HCT116 (cell line): ENCODE results near the gene DENR. TPM values are rescaled to one million over a fixed set of nuclear protein-coding genes. Genes with fewer than 3 reads are reported as not detected.

Experiments
- ATAC-seq: fragments of 200-7000 bp; cut with Tn5 transposase; 2 replicates; pipeline ENCODE4 v1.9.1; 2020; ENCODE audit warnings: mild to moderate bottlenecking, moderate library complexity
- BruUV-seq: library from RNA; stranded (reverse); fragments of 400-500 nt; replicated peaks from 2 replicates; lab custom pipeline; 2021; lab: Mats Ljungman, UMichigan
- CTCF ChIA-PET: fragments of 300-600 bp; sonication (Branson Sonifier 250); formaldehyde crosslinking; loops from one replicate; lab custom pipeline; 2021; ENCODE audit warnings: antibody characterized with exemption; lab: Charles Lee
- POLR2A ChIA-PET: fragments of 300-600, 350-600 bp; sonication (Branson Sonifier 250); formaldehyde crosslinking; loops from one replicate; lab custom pipeline; 2021; ENCODE audit warnings: antibody characterized with exemption; lab: Charles Lee
- RAD21 ChIA-PET, 2 experiments: fragments of 300-600 bp; sonication (Branson Sonifier 250); formaldehyde crosslinking; loops; one replicate each; lab custom pipeline; 2023; ENCODE audit warnings: low total read pairs in 2 of 2; ENCODE audit not compliant: uncharacterized antibody in 2 of 2, unreplicated experiment in 2 of 2, low non-redundant PET in 1 of 2; lab: Charles Lee
- DNase-seq: peaks from one replicate; pipeline ENCODE4 v3.0.0-alpha.2; 2010; ENCODE audit warnings: low read depth, low spot score
- H2AFZ ChIP-seq: fragments of 200-600 bp; shearing (Covaris generic), sonication (generic); 2 replicates; pipeline ENCODE4 v1.6.1; 2017; ENCODE audit warnings: low read depth, mixed run types, mixed read lengths, antibody characterized with exemption, low read length; ENCODE audit not compliant: poor library complexity, severe bottlenecking
- H3K27ac ChIP-seq: 2 replicates; pipeline ENCODE4 v1.5.1; 2012; ENCODE audit warnings: low read depth, low read length
- H3K27me3 ChIP-seq: fragments of 200-600 bp; sonication (generic); 2 replicates; pipeline ENCODE4 v1.6.1; 2016; ENCODE audit warnings: mixed run types, low read length, mixed read lengths; ENCODE audit not compliant: insufficient read depth
- H3K36me3 ChIP-seq, 2 experiments: fragments of 200-500 bp in 1 of 2; fragments of 200-600 bp in 1 of 2; sonication (Bioruptor generic) in 1 of 2; sonication (generic) in 1 of 2; 2 replicates each; pipeline versions ENCODE4 v1.5.1 to v1.6.1; 2014 to 2016; ENCODE audit warnings: low read length in 2 of 2, inconsistent platforms in 1 of 2, mixed read lengths in 1 of 2, mixed run types in 1 of 2; ENCODE audit not compliant: insufficient read depth in 2 of 2, control insufficient read depth in 1 of 2
- H3K4me1 ChIP-seq, 2 experiments: fragments of 200-600 bp in 1 of 2; sonication (generic) in 1 of 2; 2 replicates each; pipeline versions ENCODE4 v1.5.1 to v1.6.1; 2012 to 2017; ENCODE audit warnings: low read length in 2 of 2, inconsistent platforms in 1 of 2, mild to moderate bottlenecking in 1 of 2, mixed read lengths in 1 of 2, mixed run types in 1 of 2, moderate library complexity in 1 of 2; ENCODE audit not compliant: insufficient read depth in 2 of 2, control insufficient read depth in 1 of 2
- H3K4me2 ChIP-seq: fragments of 200-600 bp; sonication (generic); 2 replicates; pipeline ENCODE4 v1.6.1; 2017; ENCODE audit warnings: mixed run types, low read length, mixed read lengths
- H3K4me3 ChIP-seq, 2 experiments: fragments of 200-600 bp in 1 of 2; sonication (generic) in 1 of 2; replicated peaks in 1 of 2; 2 replicates each; pipeline ENCODE4 v1.5.1; 2011 to 2016; ENCODE audit warnings: low read length in 2 of 2, control low read depth in 1 of 2, low read depth in 1 of 2, mild to moderate bottlenecking in 1 of 2, mixed read lengths in 1 of 2, mixed run types in 1 of 2
- H3K79me2 ChIP-seq: fragments of 200-600 bp; sonication (generic); 2 replicates; pipeline ENCODE4 v1.6.1; 2017; ENCODE audit warnings: mild to moderate bottlenecking, mixed run types, low read length, moderate library complexity, mixed read lengths; ENCODE audit not compliant: insufficient read depth
- H3K9ac ChIP-seq: fragments of 200-600 bp; sonication (generic); 2 replicates; pipeline ENCODE4 v1.6.1; 2016; ENCODE audit warnings: low read length, mixed read lengths
- H3K9me2 ChIP-seq: fragments of 200-600 bp; sonication (generic), shearing (Covaris generic); 2 replicates; pipeline ENCODE4 v1.6.1; 2017; ENCODE audit warnings: mixed run types, mild to moderate bottlenecking, moderate library complexity; ENCODE audit not compliant: insufficient read depth
- H3K9me3 ChIP-seq, 2 experiments: fragments of 200-500 bp in 1 of 2; fragments of 200-600 bp in 1 of 2; sonication (Bioruptor generic) in 1 of 2; sonication (generic) in 1 of 2; 2 replicates each; pipeline ENCODE4 v1.6.1; 2014 to 2017; ENCODE audit warnings: low read length in 2 of 2, mixed read lengths in 2 of 2, inconsistent platforms in 1 of 2, low read depth in 1 of 2, mild to moderate bottlenecking in 1 of 2, mixed run types in 1 of 2, moderate library complexity in 1 of 2; ENCODE audit not compliant: control insufficient read depth in 1 of 2, insufficient read depth in 1 of 2
- H4K20me1 ChIP-seq: fragments of 200-600 bp; sonication (generic), shearing (Covaris generic); 2 replicates; pipeline ENCODE4 v1.6.1; 2017; ENCODE audit warnings: mixed run types, mild to moderate bottlenecking, moderate library complexity; ENCODE audit not compliant: insufficient read depth
- CEBPB ChIP-seq: IDR thresholded peaks from 2 replicates; pipeline ENCODE4 v1.6.1; 2012; ENCODE audit warnings: low read depth
- EGR1 ChIP-seq: IDR thresholded peaks from 2 replicates; pipeline ENCODE4 v1.6.1; 2012; ENCODE audit warnings: low read depth
- EZH2 ChIP-seq: fragments of 200-600 bp; sonication (generic); IDR thresholded peaks from 2 replicates; pipeline ENCODE4 v1.6.1; 2017; ENCODE audit warnings: antibody characterized with exemption, mixed run types
- FOSL1 ChIP-seq: IDR thresholded peaks from 2 replicates; pipeline ENCODE4 v1.6.1; 2012; ENCODE audit warnings: low read depth
- SP1 ChIP-seq: IDR thresholded peaks from 2 replicates; pipeline ENCODE4 v1.6.1; 2012; ENCODE audit warnings: low read depth
- SRF ChIP-seq: IDR thresholded peaks from 2 replicates; pipeline ENCODE4 v1.6.1; 2012; ENCODE audit warnings: low read depth
- TCF7L2 ChIP-seq: IDR thresholded peaks from 2 replicates; pipeline ENCODE4 v1.7.0; 2011; ENCODE audit warnings: borderline replicate concordance, inconsistent platforms; ENCODE audit not compliant: insufficient read depth, insufficient read length; ENCODE audit errors: extremely low read depth
- YY1 ChIP-seq: IDR thresholded peaks from 2 replicates; pipeline ENCODE4 v1.6.1; 2011; ENCODE audit warnings: low read length, low read depth, moderate library complexity, mild to moderate bottlenecking; ENCODE audit not compliant: insufficient replicate concordance; ENCODE audit errors: extremely low read depth
- ZFX ChIP-seq: fragments of 450-650 bp; IDR thresholded peaks from 2 replicates; pipeline ENCODE4 v1.6.1; 2017
- ZNF274 ChIP-seq: fragments of 200-500 bp; sonication (Bioruptor generic); IDR thresholded peaks from 2 replicates; pipeline ENCODE4 v1.6.1; 2014; ENCODE audit warnings: mild to moderate bottlenecking, low read depth, low read length, inconsistent platforms
- intact Hi-C: fragments of 100-400 bp; cut with micrococcal nuclease; formaldehyde crosslinking; loops from 2 replicates; pipeline ENCODE4 v1.10.0; 2022
- total RNA-seq: library from RNA; stranded (reverse); gene quantifications from one replicate; pipeline ENCODE4 v1.2.1, GENCODE V29; 2021; ENCODE audit not compliant: unreplicated experiment
- TF ChIP-seq, protein P1 (sequence below): IDR thresholded peaks from 2 replicates; pipeline ENCODE4 v1.6.1; 2012; ENCODE audit warnings: low read depth
- TF ChIP-seq, protein P2 (sequence below): IDR thresholded peaks from 2 replicates; pipeline ENCODE4 v1.6.1; 2011; ENCODE audit warnings: mild to moderate bottlenecking, low read length, moderate library complexity; ENCODE audit not compliant: insufficient replicate concordance; ENCODE audit errors: extremely low read depth
- TF ChIP-seq, protein P3 (sequence below): IDR thresholded peaks from 2 replicates; pipeline ENCODE4 v1.6.1; 2012

DENR gene
- total RNA-seq, 1 experiment from 2014 or later: 59.1 TPM

DNA sequence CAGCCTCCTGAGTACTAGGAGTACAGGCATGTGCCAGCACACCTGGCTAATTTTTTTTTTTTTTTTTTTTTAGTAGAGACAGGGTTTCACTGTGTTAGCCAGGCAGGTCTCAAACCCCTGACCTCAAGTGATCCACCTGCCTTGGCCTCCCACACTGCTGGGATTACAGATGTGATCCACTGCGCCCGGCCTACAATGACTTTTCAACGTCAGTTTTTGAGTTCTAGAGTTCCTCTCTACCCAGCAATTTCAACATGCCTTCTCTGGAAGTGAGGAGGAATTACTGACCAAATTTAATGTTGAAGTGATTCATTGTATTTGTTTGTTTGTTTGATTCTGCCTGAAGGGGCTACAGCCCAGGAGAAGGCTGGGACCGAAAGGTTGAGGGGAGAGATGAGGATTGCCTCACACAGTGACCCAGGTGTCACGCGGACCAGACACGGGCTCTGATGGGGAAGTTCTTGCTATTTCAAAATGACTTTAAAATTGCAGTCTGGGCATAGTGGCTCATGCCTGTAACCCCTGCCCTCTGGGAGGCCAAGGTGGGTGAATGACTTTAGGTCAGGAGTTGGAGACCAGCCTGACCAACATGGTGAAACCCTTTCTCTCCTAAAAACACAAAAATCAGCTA lies 8.6 kb upstream of the DENR start (continued):
- TF ChIP-seq YY1: no peak
- TF ChIP-seq, protein P1, sequence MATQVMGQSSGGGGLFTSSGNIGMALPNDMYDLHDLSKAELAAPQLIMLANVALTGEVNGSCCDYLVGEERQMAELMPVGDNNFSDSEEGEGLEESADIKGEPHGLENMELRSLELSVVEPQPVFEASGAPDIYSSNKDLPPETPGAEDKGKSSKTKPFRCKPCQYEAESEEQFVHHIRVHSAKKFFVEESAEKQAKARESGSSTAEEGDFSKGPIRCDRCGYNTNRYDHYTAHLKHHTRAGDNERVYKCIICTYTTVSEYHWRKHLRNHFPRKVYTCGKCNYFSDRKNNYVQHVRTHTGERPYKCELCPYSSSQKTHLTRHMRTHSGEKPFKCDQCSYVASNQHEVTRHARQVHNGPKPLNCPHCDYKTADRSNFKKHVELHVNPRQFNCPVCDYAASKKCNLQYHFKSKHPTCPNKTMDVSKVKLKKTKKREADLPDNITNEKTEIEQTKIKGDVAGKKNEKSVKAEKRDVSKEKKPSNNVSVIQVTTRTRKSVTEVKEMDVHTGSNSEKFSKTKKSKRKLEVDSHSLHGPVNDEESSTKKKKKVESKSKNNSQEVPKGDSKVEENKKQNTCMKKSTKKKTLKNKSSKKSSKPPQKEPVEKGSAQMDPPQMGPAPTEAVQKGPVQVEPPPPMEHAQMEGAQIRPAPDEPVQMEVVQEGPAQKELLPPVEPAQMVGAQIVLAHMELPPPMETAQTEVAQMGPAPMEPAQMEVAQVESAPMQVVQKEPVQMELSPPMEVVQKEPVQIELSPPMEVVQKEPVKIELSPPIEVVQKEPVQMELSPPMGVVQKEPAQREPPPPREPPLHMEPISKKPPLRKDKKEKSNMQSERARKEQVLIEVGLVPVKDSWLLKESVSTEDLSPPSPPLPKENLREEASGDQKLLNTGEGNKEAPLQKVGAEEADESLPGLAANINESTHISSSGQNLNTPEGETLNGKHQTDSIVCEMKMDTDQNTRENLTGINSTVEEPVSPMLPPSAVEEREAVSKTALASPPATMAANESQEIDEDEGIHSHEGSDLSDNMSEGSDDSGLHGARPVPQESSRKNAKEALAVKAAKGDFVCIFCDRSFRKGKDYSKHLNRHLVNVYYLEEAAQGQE: no peak
- TF ChIP-seq, all 23 proteins: peak for 0

DNA sequence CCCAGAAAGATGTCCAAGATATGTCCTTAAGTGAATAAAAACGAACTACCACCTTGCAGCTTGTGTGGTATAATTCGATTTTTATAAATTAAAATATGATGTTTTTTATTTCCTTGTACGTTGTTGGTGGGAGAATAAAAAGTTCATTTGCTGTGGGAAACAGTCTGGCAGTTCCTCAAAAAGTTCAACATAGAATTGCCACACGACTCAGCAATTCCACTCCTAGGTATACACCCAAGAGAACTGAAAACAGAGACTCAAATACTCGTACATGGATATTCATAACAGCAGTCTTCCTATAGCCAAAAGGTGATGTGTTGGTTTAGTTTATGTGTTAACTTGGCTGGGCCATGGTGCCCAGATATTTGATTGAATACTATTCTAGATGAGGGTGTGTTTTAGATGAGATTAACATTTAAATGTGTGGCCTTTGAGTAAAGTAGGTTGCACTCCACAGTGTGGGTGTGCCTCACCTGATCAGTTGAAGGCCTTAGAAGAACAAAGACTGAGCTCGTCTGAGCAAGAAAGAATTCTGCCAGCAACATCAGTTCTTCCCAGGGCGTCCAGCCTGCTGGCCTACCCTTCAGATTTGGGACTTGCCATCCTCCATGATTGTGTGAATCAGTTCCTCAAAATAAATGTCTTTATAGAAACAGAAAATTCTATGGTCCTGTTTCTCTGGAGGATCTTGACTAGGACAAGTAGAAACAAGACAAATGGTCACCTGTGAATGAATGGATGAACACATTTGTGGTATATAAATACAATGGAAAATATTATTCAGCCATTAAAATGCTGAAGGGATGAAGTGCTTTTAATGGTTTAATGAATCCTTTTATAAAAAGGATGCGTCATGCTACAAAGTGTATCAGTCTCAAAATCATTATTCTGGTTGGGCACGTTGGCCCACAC lies 5.1 kb upstream of the DENR start:
- H3K79me2 ChIP-seq: no peaks in the 10 kb centered on the region
- no peak overlapping the region for H3K27ac ChIP-seq
- H3K4me3 ChIP-seq: no peak overlapping the region
- ChIA-PET RAD21 (no interaction called here), CTCF (no interaction called here), POLR2A (no interaction called here)
- H3K4me1 ChIP-seq: peaks cover 0 to 6% of the 10 kb centered on the region in 2 experiments; a peak in 2 of 4 replicates
- intact Hi-C loops: no loop called here
- no TSS peak for BruUV-seq
- H3K4me2 ChIP-seq: no peak overlapping the region
- H3K9ac ChIP-seq: no peak overlapping the region
- ATAC-seq (no peak), DNase-seq (no peak)
- no peaks in the 10 kb centered on the region for H3K9me2 ChIP-seq
- no peaks in the 10 kb centered on the region for H3K9me3 ChIP-seq
- H3K27me3 ChIP-seq: no peaks in the 10 kb centered on the region
- no peaks in the 10 kb centered on the region for H3K36me3 ChIP-seq
- H2AFZ ChIP-seq: no peak overlapping the region
- H4K20me1 ChIP-seq: no peaks in the 10 kb centered on the region
- no peak for TF ChIP-seq YY1
- no peak for TF ChIP-seq EZH2
- no peak for TF ChIP-seq ZNF274
- no peak for TF ChIP-seq EGR1
- TF ChIP-seq, protein P2, sequence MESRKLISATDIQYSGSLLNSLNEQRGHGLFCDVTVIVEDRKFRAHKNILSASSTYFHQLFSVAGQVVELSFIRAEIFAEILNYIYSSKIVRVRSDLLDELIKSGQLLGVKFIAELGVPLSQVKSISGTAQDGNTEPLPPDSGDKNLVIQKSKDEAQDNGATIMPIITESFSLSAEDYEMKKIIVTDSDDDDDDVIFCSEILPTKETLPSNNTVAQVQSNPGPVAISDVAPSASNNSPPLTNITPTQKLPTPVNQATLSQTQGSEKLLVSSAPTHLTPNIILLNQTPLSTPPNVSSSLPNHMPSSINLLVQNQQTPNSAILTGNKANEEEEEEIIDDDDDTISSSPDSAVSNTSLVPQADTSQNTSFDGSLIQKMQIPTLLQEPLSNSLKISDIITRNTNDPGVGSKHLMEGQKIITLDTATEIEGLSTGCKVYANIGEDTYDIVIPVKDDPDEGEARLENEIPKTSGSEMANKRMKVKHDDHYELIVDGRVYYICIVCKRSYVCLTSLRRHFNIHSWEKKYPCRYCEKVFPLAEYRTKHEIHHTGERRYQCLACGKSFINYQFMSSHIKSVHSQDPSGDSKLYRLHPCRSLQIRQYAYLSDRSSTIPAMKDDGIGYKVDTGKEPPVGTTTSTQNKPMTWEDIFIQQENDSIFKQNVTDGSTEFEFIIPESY: no peak
- TF ChIP-seq CEBPB: no peak
- TF ChIP-seq ZFX: no peak
- no peak for TF ChIP-seq SP1
- TF ChIP-seq FOSL1: no peak
- TF ChIP-seq SRF: no peak
- no peak for TF ChIP-seq TCF7L2
- TF ChIP-seq, protein P3, sequence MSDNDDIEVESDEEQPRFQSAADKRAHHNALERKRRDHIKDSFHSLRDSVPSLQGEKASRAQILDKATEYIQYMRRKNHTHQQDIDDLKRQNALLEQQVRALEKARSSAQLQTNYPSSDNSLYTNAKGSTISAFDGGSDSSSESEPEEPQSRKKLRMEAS: no peak
